K562 (cell line): ENCODE data around the gene FAM174C.

Experiments used
- BHLHE40 ChIP-seq: IDR thresholded peaks from 2 replicates; pipeline ENCODE4 v1.6.1; 2011; ENCODE audit warnings: low read length, improper control_type of control experiment
- CBX1 ChIP-seq: sonication (generic); IDR thresholded peaks from 2 replicates; pipeline ENCODE4 v1.6.1; 2016; ENCODE audit warnings: antibody characterized with exemption, low read depth, mild to moderate bottlenecking
- NR3C1 ChIP-seq: sonication (generic); formaldehyde crosslinking; IDR thresholded peaks from 2 replicates; pipeline ENCODE4 v1.8.1; 2022; ENCODE audit warnings: missing genetic modification reagents
- ZNF232 ChIP-seq: sonication (generic); formaldehyde crosslinking; IDR thresholded peaks from 2 replicates; pipeline ENCODE4 v1.8.0; 2022; ENCODE audit warnings: mild to moderate bottlenecking, missing genetic modification reagents

DNA sequence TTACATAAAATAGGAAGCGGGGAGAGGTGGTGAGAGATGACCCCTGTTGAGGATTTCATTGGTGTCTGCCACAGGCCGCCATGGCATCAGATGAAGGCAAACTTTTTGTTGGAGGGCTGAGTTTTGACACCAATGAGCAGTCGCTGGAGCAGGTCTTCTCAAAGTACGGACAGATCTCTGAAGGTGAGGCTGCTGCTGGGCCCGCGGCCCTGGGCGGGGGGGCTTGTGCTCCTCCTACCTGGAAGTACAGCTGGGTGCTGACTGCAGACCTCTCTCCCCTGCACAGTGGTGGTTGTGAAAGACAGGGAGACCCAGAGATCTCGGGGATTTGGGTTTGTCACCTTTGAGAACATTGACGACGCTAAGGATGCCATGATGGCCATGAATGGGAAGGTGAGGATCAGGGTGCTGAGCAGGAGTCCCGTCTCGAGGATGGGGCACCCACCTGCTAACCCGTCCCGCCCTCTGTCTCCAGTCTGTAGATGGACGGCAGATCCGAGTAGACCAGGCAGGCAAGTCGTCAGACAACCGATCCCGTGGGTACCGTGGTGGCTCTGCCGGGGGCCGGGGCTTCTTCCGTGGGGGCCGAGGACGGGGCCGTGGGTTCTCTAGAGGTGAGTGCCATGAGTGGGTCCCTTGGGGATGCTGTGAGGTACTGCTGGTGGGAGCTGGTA, 4.3 kb upstream of the FAM174C start:
- TF ChIP-seq NR3C1 (CRISPR knock-in tag) (no peak), ZNF232 (CRISPR knock-in tag) (no peak), BHLHE40 (no peak), CBX1 (no peak)
